Measurements from ENCODE around the gene COG5.

GRCh38 chr7:107502154-107502553 is 61.6 kb downstream of the COG5 start:
- TF ChIP-seq OSR1 (CRISPR knock-in tag; IDR thresholded peaks at IDR 0.05) (no peak), PATZ1 (CRISPR knock-in tag; IDR thresholded peaks at IDR 0.05; ENCODE audit: borderline replicate concordance) (no peak), ESRRG (CRISPR knock-in tag; IDR thresholded peaks at IDR 0.05) (no peak), ZNF565 (CRISPR knock-in tag; conservative IDR thresholded peaks at IDR 0.05; ENCODE audit: low read depth) (no peak), RARB (CRISPR knock-in tag; IDR thresholded peaks at IDR 0.05) (no peak), SNAI2 (CRISPR knock-in tag; IDR thresholded peaks at IDR 0.05) (no peak), ARNTL (CRISPR knock-in tag; IDR thresholded peaks at IDR 0.05; ENCODE audit: borderline replicate concordance, low read depth) (no peak), ZFP3 (CRISPR knock-in tag; IDR thresholded peaks at IDR 0.05) (no peak), ISL1 (CRISPR knock-in tag; IDR thresholded peaks at IDR 0.05) (no peak), ZNF70 (CRISPR knock-in tag; IDR thresholded peaks at IDR 0.05) (no peak), TSHZ2 (CRISPR knock-in tag; IDR thresholded peaks at IDR 0.05) (no peak), ZFP30 (CRISPR knock-in tag; IDR thresholded peaks at IDR 0.05) (no peak), CSRNP3 (CRISPR knock-in tag; IDR thresholded peaks at IDR 0.05) (no peak)
